Epidermal melanocyte (primary cell): Measurements from ENCODE around the gene TEX11.
"Not testable (repeated sequence)": the region's sequence is repeated elsewhere in the genome, so short reads cannot be mapped to it uniquely, and the experiment has no call there.

Source experiments
- DNase-seq: peaks from one replicate; pipeline ENCODE4 v3.0.0; 2011; ENCODE audit warnings: low spot score; ENCODE audit not compliant: insufficient read length

Gene TEX11

GRCh38 chrX:70605352-70605751 lies 303.2 kb downstream of the TEX11 start:
- DNase-seq, result no peak

- DNase-seq, result peak; percentile 16
These were observed 316.4 kb downstream of the TEX11 start for GRCh38 chrX:70592091-70592490.

GRCh38 chrX:70587158-70587557 lies 321.4 kb downstream of the TEX11 start:
- not testable (repeated sequence) for DNase-seq

- no peak for DNase-seq
These were observed 331.1 kb downstream of the TEX11 start for GRCh38 chrX:70577442-70577841.

- DNase-seq, result not testable (repeated sequence)
These were observed 338.5 kb downstream of the TEX11 start for GRCh38 chrX:70569922-70570576.

GRCh38 chrX:70554948-70555347 lies 353.6 kb downstream of the TEX11 start:
- DNase-seq, result no peak

- no peak for DNase-seq
These were observed 354.0 kb downstream of the TEX11 start for GRCh38 chrX:70554523-70554922.

- DNase-seq, result no peak
These were observed 354.4 kb downstream of the TEX11 start for GRCh38 chrX:70554081-70554480.

GRCh38 chrX:70553516-70553915 lies 355.0 kb downstream of the TEX11 start:
- DNase-seq, result no peak

GRCh38 chrX:70552130-70552704 lies 356.3 kb downstream of the TEX11 start:
- no peak for DNase-seq

- no peak for DNase-seq
These were observed 359.1 kb downstream of the TEX11 start for GRCh38 chrX:70549429-70549828.

GRCh38 chrX:70535198-70535597 lies 373.3 kb downstream of the TEX11 start:
- DNase-seq, result no peak

- no peak for DNase-seq
These were observed 380.7 kb downstream of the TEX11 start for GRCh38 chrX:70527610-70528345.

GRCh38 chrX:70527053-70527452 lies 381.5 kb downstream of the TEX11 start:
- no peak for DNase-seq

- no peak for DNase-seq
These were observed 382.8 kb downstream of the TEX11 start for GRCh38 chrX:70525733-70526132.

GRCh38 chrX:70515692-70516091 lies 392.8 kb downstream of the TEX11 start:
- DNase-seq, result not testable (repeated sequence)

GRCh38 chrX:70515270-70515669 lies 393.2 kb downstream of the TEX11 start:
- not testable (repeated sequence) for DNase-seq

GRCh38 chrX:70509078-70509477 lies 399.4 kb downstream of the TEX11 start:
- no peak for DNase-seq

- no peak for DNase-seq
These were observed 400.1 kb downstream of the TEX11 start for GRCh38 chrX:70508296-70508911.

- DNase-seq, result no peak
These were observed 403.1 kb downstream of the TEX11 start for GRCh38 chrX:70505451-70505841.

- no peak for DNase-seq
These were observed 403.6 kb downstream of the TEX11 start for GRCh38 chrX:70504772-70505450.

- DNase-seq, result no peak
These were observed 407.7 kb downstream of the TEX11 start for GRCh38 chrX:70500826-70501225.
